GM23248 (cell line): ENCODE results near the gene SH3RF3.

ENCODE experiments used
- EZH2 ChIP-seq: fragments of 200-600 bp; sonication (generic); IDR thresholded peaks from 2 replicates; pipeline ENCODE4 v1.6.1; 2018; ENCODE audit warnings: antibody characterized with exemption, mild to moderate bottlenecking; ENCODE audit not compliant: insufficient read depth, poor library complexity, severe bottlenecking
- EZH2phosphoT487 ChIP-seq: fragments of 200-600 bp; sonication (generic); IDR thresholded peaks from 2 replicates; pipeline ENCODE4 v1.6.1; 2018; ENCODE audit warnings: antibody characterized with exemption, moderate library complexity, mild to moderate bottlenecking, low read depth; ENCODE audit not compliant: insufficient read depth

DNA sequence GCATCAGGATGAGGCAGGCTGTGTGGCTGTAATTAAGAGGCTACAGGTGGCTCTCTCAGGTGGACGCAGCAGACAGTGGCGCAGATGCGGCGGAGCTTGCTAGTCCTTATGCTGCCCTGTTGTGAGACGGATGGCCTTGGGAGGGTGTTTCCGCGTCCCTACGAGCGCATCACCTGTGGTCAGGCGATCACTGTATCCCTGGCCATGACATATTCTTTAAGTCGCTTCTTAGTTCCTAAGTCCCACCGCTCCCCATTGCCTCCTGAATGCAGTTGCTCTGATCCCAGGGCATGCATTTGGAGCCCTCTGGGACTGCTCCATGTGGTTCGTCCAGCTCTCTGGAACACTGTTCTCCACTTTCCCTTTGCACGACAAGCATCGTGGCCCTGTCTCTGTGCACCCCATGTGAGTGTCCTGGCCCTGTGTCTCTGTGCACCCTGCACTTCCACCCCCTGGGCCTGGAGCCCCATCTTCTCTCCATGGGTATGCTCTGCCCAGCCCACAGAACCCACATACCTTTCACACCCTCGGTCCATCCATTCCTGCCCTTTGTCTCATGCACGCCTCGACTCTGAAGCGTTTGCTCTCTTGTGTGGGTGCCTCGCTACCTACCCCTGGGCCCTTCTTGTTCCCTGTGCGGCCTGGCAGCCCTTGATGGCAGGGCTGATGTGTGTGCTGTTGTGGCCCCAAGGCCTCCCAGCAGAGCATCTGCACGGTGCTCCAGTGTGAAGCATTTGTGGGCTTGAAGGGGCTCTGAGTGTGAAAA, 74.4 kb downstream of the SH3RF3 start:
- no peak for TF ChIP-seq EZH2
- TF ChIP-seq EZH2phosphoT487: no peak
